Ureter (tissue), 1 donor: ENCODE results near the gene ITGAX. TPM values are rescaled to one million over a fixed set of nuclear protein-coding genes. Genes with fewer than 3 reads are reported as not detected.
A peak's percentile ranks its signal among the peaks of the same experiment; 100 is the strongest.

Experiments used
- DNase-seq: peaks from one replicate; pipeline ENCODE4 v3.0.0-alpha.2; 2020; ENCODE audit warnings: low spot score
- total RNA-seq: library from RNA; stranded (reverse); gene quantifications from one replicate; pipeline ENCODE4 v1.2.4, GENCODE V29; 2023
- donor health status: DM: yes; HTN: yes; CAD: no.

The ITGAX gene
- total RNA-seq, 1 donor from 2014 or later, result 9.6 TPM

DNA sequence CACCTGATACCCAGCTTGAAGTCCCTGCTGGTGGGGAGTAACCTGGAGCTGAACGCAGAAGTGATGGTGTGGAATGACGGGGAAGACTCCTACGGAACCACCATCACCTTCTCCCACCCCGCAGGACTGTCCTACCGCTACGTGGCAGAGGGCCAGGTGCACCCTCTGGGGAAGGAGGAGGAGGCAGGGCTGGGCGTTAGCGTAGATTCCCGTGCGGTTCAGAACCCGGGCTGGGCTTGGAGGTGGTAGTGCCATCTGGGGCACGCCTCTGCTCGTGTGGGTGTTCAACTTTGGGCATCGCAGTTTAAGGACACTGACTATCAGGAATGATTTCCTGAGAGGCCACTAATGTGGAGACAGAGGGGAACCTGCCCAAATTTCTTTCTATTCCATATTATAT, 18.3 kb downstream of the ITGAX start:
- DNase-seq, result no peak

DNA sequence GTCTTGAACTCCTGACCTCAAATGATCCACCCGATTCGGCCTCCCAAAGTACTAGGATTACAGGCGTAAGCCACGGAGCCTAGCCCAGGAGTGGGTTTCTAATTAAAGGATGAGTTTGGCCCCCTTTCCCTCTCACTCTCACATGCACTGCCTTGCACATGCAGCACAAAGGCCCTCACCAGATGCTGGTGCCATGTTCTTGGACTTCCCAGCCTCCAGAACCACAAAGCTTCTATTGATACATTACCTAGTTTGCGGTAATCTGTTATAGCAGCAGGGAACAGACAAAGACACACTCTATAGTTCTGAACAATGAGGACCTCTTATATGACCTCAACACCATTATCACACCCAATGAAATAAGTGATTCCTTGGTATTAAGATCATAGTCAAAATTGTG, 20.3 kb downstream of the ITGAX start:
- DNase-seq, result no peak

- no peak for DNase-seq
Measured at GRCh38 chr16:31376705-31377104, 21.7 kb downstream of the ITGAX start.

GRCh38 chr16:31377210-31377903, 22.4 kb downstream of the ITGAX start:
- no peak for DNase-seq

GRCh38 chr16:31380201-31380600, 25.2 kb downstream of the ITGAX start:
- DNase-seq, result no peak

GRCh38 chr16:31382485-31383161, 27.6 kb downstream of the ITGAX start:
- peak; percentile 65 for DNase-seq

DNA sequence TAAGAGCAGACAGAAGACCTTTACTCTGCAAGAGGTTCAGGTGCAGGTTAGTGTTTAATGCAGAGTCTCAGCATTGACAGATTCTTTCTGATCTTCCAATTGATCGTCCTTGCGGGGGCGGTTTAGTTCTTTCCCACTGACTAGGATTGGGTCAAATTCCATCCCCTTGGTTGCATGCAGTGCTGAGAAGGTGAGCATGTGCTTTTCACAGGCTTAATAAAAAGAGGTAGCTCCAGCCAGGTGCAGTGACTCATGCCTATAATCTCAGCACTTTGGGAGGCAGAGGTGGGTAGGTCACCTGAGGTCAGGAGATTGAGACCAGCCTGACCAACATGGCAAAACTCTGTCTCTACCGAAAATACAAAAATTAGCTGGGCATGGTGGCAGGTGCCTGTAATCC, 30.7 kb downstream of the ITGAX start:
- DNase-seq, result no peak

DNA sequence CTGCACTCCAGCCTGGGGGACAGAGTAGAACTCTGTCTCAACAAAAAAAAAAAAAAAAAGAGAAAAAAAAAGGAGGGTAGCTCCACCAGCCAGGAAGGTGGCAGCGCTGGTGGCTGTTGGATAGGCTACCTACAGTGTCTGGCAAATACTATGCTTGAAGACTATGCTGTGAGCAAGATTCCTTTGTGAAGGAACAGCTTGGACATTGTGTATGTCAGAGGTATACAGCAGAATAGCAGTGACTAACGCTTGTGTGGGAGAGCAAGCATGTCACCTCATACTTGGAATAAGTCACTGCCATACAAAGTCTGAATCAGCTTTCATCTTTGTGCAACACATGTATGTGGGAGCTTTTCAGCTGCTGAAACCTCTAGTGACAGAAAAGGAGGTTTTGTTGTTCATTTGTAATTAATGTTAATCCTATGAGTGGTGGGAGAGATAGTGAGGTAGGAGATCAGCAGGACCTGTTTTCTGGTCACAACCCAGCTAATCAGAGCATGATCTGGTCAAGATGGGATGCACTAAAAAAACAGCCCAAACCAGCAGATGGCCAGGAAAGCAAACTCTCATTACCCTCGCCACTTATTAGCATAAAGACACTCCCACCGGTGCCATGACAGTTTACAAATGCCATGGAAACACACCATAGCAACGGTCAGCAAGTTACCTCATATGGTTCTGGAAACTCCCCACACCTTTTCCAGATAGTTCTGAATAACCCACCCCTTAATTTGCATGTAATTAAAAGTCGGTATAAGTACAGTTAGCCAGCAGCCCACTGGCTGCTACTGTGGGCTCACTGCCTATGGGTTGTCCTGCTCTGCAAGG, 31.4 kb downstream of the ITGAX start:
- DNase-seq, result no peak

GRCh38 chr16:31388535-31388934, 33.6 kb downstream of the ITGAX start:
- no peak for DNase-seq

- no peak for DNase-seq
Measured at GRCh38 chr16:31390504-31391041, 35.6 kb downstream of the ITGAX start.

DNA sequence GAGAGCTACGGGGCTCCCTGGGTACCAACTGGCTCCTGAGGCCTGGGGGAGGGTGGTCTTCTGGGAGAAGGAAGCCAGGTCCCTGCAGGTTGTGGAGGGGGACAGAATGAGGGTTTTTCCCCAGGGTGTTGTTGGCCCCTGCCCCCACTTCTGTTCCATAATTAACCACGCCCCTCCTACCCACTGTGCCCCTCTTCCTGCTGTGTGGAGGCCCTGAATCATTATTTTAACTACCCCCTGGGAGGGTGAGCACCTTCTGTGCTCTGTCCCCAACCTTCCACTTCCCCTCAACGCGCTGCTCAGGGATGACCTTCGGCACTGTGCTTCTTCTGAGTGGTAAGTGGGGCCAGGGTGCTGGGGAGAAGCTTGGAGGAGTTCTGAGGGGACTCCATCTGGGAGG, 38.1 kb downstream of the ITGAX start, which contains the start of gene ITGAD:
TSS of gene ITGAD (plus strand) at position 280 of the 400 bp plus-strand sequence. CDS start at position 306, 26 bp downstream.
- DNase-seq, result no peak

DNA sequence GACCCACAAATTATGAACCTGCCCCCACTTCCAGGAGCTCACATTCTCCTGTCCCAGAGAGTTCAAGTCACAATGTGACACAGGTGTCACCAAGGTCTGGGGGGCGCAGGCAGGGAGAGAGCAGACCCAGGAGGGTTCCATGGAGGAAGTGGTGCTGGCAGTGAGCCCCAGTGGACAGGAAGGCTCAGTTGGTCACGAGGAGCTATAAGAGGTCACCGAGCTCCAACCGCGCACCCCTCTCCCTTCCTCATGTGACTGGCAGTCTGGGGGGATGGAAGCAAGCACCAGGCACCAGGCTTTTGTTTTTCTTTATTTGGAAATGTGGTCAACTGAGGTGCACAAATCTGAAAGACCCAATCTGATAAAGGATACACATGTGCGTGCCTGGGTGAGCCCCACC, 40.7 kb downstream of the ITGAX start:
- no peak for DNase-seq

DNA sequence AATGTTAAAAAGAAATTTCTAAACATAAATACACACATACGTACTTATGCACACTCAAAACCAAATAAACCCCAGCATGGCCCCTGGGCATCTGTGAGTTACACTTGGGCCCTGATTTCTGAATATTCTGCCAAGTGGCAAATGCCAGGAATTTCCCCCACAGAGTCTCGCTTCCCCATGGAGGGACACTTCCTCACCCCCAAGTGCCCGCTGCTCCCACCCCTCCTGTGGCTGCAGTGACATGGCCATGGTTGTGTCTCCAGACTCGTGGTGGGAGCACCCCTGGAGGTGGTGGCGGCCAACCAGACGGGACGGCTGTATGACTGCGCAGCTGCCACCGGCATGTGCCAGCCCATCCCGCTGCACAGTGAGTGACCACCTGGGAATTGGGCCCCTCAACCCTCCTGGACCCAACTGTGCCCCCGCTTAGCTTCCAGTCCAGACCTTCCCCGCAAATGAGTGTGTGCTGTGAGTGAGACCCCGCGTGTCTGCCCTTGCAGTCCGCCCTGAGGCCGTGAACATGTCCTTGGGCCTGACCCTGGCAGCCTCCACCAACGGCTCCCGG, 42.2 kb downstream of the ITGAX start:
- DNase-seq, result no peak

DNA sequence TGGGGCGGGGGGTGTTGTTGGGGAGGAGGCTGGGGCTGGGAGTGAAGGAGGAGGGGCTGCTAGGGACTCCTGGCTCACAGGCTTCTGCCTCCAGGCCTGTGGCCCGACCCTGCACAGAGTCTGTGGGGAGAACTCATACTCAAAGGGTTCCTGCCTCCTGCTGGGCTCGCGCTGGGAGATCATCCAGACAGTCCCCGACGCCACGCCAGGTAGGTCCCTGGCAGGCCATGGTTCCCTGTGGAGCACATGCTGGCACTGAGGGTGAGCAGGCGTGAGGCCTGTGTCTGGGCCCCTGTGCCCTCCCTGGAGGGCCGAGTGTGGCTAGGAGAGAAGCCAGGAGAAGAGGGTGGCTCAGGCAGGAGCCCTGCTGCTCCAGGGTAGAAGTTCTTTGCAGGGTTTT, 42.7 kb downstream of the ITGAX start:
- no peak for DNase-seq

GRCh38 chr16:31400191-31400590, 45.2 kb downstream of the ITGAX start:
- no peak for DNase-seq

DNA sequence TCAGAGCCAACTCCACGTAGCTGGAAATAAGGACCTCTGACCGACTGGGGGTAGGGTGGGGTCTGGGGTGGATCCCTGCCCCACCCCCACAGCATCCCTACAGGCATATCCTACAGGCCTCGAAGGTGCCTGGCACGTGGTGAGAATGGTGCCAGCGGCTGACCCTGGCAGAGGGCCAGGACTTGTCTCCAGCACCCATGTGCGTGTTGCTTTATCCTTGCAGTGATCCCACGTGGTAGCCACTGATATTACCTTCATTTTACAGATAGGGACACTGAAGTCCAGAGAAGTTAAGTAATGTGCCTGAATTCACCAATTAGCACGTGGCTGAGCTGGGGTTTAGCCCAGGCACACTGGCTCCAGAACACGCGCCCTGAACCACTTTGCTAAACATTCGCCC, 46.5 kb downstream of the ITGAX start:
- DNase-seq, result no peak

DNA sequence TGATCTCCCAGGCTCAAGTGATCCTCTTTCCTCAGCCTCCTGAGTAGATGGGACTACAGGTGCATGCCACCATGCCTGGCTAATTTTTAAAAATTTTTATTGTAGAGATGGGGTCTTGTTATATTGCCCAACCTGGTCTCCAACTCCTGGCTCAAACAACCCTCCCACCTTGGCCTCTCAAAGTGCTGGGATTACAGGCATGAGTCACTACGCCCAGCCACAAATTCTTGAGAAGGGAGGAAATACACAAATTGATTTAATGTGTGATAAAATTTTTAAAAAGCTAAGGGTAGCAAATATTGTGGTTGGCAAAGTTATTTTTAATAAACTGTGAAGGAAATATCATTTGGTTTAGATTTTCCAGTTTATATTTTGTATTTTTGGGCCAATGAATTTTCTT, 47.7 kb downstream of the ITGAX start:
- DNase-seq, result no peak

DNA sequence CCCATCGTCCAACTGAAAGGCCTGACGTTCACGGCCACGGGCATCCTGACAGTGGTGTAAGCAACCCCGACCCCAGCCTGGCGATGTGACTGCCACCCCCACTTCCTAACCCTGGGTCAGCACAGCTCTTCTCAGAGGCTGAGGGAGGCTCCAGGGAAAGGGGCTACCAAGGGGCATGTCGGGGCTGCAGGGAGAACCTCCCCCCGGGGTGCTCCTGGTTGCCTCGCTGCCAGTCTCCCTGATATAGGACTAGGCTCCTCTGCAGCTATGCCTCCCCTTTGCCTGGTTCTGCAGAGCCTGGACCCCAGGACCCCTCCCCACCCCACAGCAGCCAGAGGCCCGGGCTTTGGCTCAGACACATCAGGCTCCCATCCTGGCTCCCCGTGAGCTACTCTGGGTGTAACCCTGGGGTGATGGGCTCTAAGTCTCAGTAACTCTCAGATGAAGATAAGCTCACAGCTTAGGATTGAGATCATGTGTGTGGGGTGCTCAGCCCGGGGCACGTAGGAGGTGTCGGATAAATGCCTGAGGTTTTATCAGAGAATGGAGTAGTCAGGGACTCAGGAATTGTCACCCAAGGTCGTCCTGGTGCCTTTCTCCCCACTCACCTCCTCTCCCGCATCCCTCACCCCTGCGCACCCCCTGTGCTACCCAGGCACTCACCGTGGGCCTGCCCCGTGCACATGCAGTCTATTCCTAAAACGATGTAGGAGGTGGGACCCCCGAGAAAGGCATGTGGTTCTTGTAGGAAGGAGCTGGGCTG, 48.8 kb downstream of the ITGAX start:
- DNase-seq, result no peak

DNA sequence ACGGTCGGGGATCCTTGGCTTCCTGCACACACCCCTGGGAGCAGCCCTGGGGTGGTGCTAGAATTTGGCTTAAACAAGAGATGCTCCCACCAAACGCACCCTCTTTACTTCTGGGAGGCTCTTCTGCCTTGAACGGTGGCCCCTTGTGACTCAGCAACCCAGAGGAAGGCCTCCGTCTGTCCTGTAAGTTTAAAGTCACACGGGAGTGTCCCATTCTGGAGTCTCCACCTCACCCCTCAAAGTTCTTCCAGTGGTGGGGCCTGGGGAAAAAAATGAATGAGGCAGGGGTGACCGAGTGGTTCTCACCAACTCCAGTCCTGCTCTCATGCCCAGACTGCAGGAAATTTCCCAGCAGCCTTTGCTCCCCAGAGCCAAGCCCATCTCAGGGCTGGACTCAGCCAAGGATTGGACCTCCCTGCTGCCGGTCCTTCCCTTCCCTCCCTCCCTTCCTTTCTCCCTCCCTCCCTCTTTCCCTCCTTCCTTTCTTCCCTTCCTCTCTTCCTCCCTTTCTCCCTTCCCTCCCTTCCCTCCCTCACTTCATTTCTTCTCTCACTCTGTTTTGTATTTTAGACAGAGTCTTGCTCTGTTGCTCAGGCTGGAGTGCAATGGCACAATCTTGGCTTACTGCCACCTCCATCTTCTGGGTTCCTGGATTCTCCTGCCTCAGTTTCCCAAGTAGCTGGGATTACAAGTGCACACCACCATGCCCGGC, 49.5 kb downstream of the ITGAX start:
- DNase-seq, result no peak

- no peak for DNase-seq
Measured at GRCh38 chr16:31407406-31407805, 52.4 kb downstream of the ITGAX start.

DNA sequence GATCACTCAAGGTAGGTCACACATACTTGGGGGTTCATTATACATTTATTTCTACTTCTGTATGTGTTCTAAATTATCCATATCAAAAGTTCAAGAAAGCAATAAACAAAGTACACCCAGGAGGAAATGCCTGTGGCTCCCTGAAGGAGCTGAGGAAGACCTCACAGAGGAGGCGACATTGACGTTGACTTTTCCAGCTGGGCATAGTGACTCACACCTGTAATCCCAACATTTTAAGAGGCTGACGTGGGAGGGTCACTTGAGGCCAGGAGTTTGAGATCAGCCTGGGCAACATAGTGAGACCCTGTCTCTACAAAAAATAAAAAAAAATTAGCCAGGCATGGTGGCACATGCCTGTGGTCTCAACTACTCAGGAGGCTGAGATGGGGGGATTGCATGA, 54.5 kb downstream of the ITGAX start:
- no peak for DNase-seq
